Endothelial cell of umbilical vein (primary cell): ENCODE measurements around the gene DSEL. TPM values are rescaled to one million over a fixed set of nuclear protein-coding genes. Genes with fewer than 3 reads are reported as not detected.

ENCODE experiments used
- BruUV-seq: library from RNA; stranded (reverse); fragments of 400-500 nt; replicated peaks from 2 replicates; lab custom pipeline; 2021; lab: Mats Ljungman, UMichigan
- CTCF ChIA-PET: fragments of 300-600, 350-600 bp; sonication (Branson Sonifier 250); formaldehyde crosslinking; loops from one replicate; lab custom pipeline; 2021; ENCODE audit warnings: antibody characterized with exemption, inconsistent platforms; lab: Charles Lee
- POLR2A ChIA-PET: fragments of 300-600, 350-600 bp; sonication (Branson Sonifier 250); formaldehyde crosslinking; loops from one replicate; lab custom pipeline; 2021; ENCODE audit warnings: antibody characterized with exemption, inconsistent platforms; lab: Charles Lee
- DNase-seq: peaks from one replicate; pipeline ENCODE4 v3.0.0-alpha.2; 2011; ENCODE audit warnings: low read depth, low spot score
- FAIRE-seq: peaks from 2 replicates; lab custom pipeline; 2011; peaks lifted over from hg19 to GRCh38; lab: Jason Lieb, UNC
- H2AFZ ChIP-seq: 2 replicates; pipeline ENCODE4 v1.6.0; 2012; ENCODE audit warnings: low read depth, low read length, control low read depth, inconsistent platforms
- H3K27ac ChIP-seq: 2 replicates; pipeline ENCODE4 v1.5.1; 2011; ENCODE audit warnings: low read depth, mild to moderate bottlenecking, control low read depth, low read length, moderate library complexity; ENCODE audit not compliant: insufficient read depth
- H3K27me3 ChIP-seq, 2 experiments: 2 replicates each; pipeline versions ENCODE4 v1.6.0 to v1.6.1; 2011; ENCODE audit warnings: low read length in 2 of 2, mixed read lengths in 1 of 2; ENCODE audit not compliant: control insufficient read depth in 2 of 2, insufficient read depth in 2 of 2
- H3K36me3 ChIP-seq, 2 experiments: 2 replicates in 1 of 2; 3 replicates in 1 of 2; pipeline ENCODE4 v1.5.1; 2011; ENCODE audit warnings: low read length in 2 of 2, mild to moderate bottlenecking in 1 of 2, moderate library complexity in 1 of 2; ENCODE audit not compliant: control insufficient read depth in 2 of 2, insufficient read depth in 2 of 2; ENCODE audit errors: extremely low read depth in 1 of 2
- H3K4me1 ChIP-seq: 3 replicates; pipeline ENCODE4 v1.5.1; 2011; ENCODE audit warnings: mild to moderate bottlenecking, low read length; ENCODE audit not compliant: control insufficient read depth, insufficient read depth; ENCODE audit errors: extremely low read depth
- H3K4me2 ChIP-seq: 2 replicates; pipeline ENCODE4 v1.6.1; 2011; ENCODE audit warnings: low read length, control low read depth, mixed read lengths; ENCODE audit not compliant: insufficient read depth
- H3K4me3 ChIP-seq, 3 experiments: fragments of 200-600 bp in 1 of 3; sonication (generic), shearing (Covaris generic) in 1 of 3; replicated peaks in 1 of 3; 2 replicates each; pipeline ENCODE4 v1.5.1; 2011 to 2016; ENCODE audit warnings: control low read depth in 3 of 3, low read length in 3 of 3, mild to moderate bottlenecking in 2 of 3, inconsistent platforms in 1 of 3, low read depth in 1 of 3, moderate library complexity in 1 of 3; ENCODE audit not compliant: insufficient read depth in 1 of 3
- H3K79me2 ChIP-seq: 2 replicates; pipeline ENCODE4 v1.6.0; 2012; ENCODE audit warnings: low read length, inconsistent platforms; ENCODE audit not compliant: control insufficient read depth, insufficient read depth
- H3K9ac ChIP-seq: replicated peaks from 2 replicates; pipeline ENCODE3; 2011; ENCODE audit warnings: low read length, control low read depth; ENCODE audit not compliant: insufficient read depth; ENCODE audit errors: extremely low read depth
- H3K9me1 ChIP-seq: replicated peaks from 3 replicates; pipeline ENCODE4 v1.6.0; 2011; ENCODE audit warnings: mild to moderate bottlenecking, low read length; ENCODE audit not compliant: control insufficient read depth, insufficient read depth; ENCODE audit errors: extremely low read depth
- H3K9me3 ChIP-seq: replicated peaks from 2 replicates; pipeline ENCODE4 v1.5.1; 2012; ENCODE audit warnings: low read length, inconsistent platforms; ENCODE audit not compliant: control insufficient read depth, insufficient read depth
- H4K20me1 ChIP-seq: replicated peaks from 2 replicates; pipeline ENCODE3; 2011; ENCODE audit warnings: mild to moderate bottlenecking, low read length; ENCODE audit not compliant: control insufficient read depth, insufficient read depth; ENCODE audit errors: extremely low read depth
- CTCF ChIP-seq, 2 donors: IDR thresholded peaks; 1 replicate in 1 of 2; 2 replicates in 1 of 2; pipeline ENCODE4 v1.5.1; 2011; ENCODE audit warnings: low read length in 2 of 2, mild to moderate bottlenecking in 2 of 2, moderate library complexity in 2 of 2, control low read depth in 1 of 2, inconsistent platforms in 1 of 2, low read depth in 1 of 2; ENCODE audit not compliant: insufficient read depth in 1 of 2; ENCODE audit errors: extremely low read depth in 1 of 2
- EZH2 ChIP-seq: IDR thresholded peaks from 2 replicates; pipeline ENCODE4 v1.6.1; 2012; ENCODE audit warnings: borderline replicate concordance, low read depth, mild to moderate bottlenecking, moderate library complexity, low read length, inconsistent platforms; ENCODE audit not compliant: severe bottlenecking
- FOS ChIP-seq: IDR thresholded peaks from 2 replicates; pipeline ENCODE4 v1.6.1; 2011; ENCODE audit warnings: mild to moderate bottlenecking, low read length, moderate library complexity, borderline replicate concordance; ENCODE audit not compliant: insufficient read depth
- GATA2 ChIP-seq: IDR thresholded peaks from 2 replicates; pipeline ENCODE4 v1.7.0; 2011; ENCODE audit warnings: low read depth, mild to moderate bottlenecking, moderate library complexity, mixed read lengths, low read length; ENCODE audit not compliant: insufficient read length, insufficient read depth
- JUN ChIP-seq: IDR thresholded peaks from 2 replicates; pipeline ENCODE4 v1.6.1; 2011; ENCODE audit warnings: borderline replicate concordance, low read depth; ENCODE audit not compliant: insufficient read length, insufficient read depth
- MAX ChIP-seq: IDR thresholded peaks from 2 replicates; pipeline ENCODE4 v1.6.1; 2011; ENCODE audit not compliant: insufficient read depth, insufficient read length
- MYC ChIP-seq: IDR thresholded peaks from one replicate; pipeline ENCODE4 v1.6.1; 2011; ENCODE audit warnings: mild to moderate bottlenecking, low read depth, low read length
- POLR2A ChIP-seq: IDR thresholded peaks from 2 replicates; pipeline ENCODE4 v1.6.1; 2012; ENCODE audit warnings: low read depth, mild to moderate bottlenecking, control low read depth, low read length
- POLR2AphosphoS5 ChIP-seq: IDR thresholded peaks from 2 replicates; pipeline ENCODE4 v1.6.1; 2012; ENCODE audit warnings: low read depth, mild to moderate bottlenecking, control low read depth, low read length, moderate library complexity; ENCODE audit not compliant: insufficient read depth
- dilution Hi-C: fragments of 300-500 bp; cut with MboI; formaldehyde crosslinking; loops from one replicate; pipeline ENCODE4 v1.15.0; 2019; ENCODE audit warnings: low sequenced_read_pairs; ENCODE audit not compliant: extremely low pct_ligation_motif_present
- intact Hi-C: fragments of 100-400 bp; cut with micrococcal nuclease; formaldehyde crosslinking; loops from one replicate; pipeline ENCODE4 v1.10.0; 2022
- polyA plus RNA-seq, 4 experiments: library from polyadenylated mRNA; depleted of rRNA in 3 of 4; stranded (reverse) in 3 of 4; unstranded in 1 of 4; fragments of >200 nt; gene quantifications; 2 replicates each; pipeline versions ENCODE4 v1.2.1 to v1.2.3, GENCODE V29; 2011 to 2012; ENCODE audit warnings: missing spikeins in 1 of 4
- total RNA-seq: library from RNA; stranded (reverse); gene quantifications from 2 replicates; pipeline ENCODE4 v1.2.3, GENCODE V29; 2021

The DSEL gene
- total and polyA plus RNA-seq, 2 donors (not counting 3 experiments of a cell fraction or from before 2014, with no cell fraction given) = 2.0 to 4.5 TPM

- H3K27me3 ChIP-seq = no peaks in the 10 kb centered on the region
- intact Hi-C loops (no loop called here), dilution Hi-C loops (no loop called here)
- no peaks in the 10 kb centered on the region for H3K79me2 ChIP-seq
- no TSS peak for BruUV-seq
- no peak overlapping the region for H3K9ac ChIP-seq
- no peak overlapping the region for H2AFZ ChIP-seq
- H3K27ac ChIP-seq = no peak overlapping the region
- H3K9me1 ChIP-seq = no peaks in the 10 kb centered on the region
- no peak for TF ChIP-seq JUN
- TF ChIP-seq CTCF (IDR thresholded peaks at IDR 0.05; ENCODE audit: extremely low read depth in 1 of 2, insufficient read depth in 1 of 2, low read depth in 1 of 2, low read length in 2 of 2) = no peak
- TF ChIP-seq POLR2A = no peak
- no peak for TF ChIP-seq POLR2AphosphoS5
- TF ChIP-seq MAX = no peak
- no peak for TF ChIP-seq MYC
- TF ChIP-seq GATA2 = no peak
- TF ChIP-seq FOS = no peak
- no peak for TF ChIP-seq EZH2
- H4K20me1 ChIP-seq = no peaks in the 10 kb centered on the region
- H3K4me1 ChIP-seq = no peaks in the 10 kb centered on the region
- ChIA-PET CTCF (interaction anchor here (0.6 to 1.3 kb wide), 2 partner anchors 13 to 15 kb away, joined by 3 to 4 read pairs; no protein-coding TSS in a partner anchor), POLR2A (no interaction called here)
- FAIRE-seq (no peak), DNase-seq (no peak)
- no peaks in the 10 kb centered on the region for H3K9me3 ChIP-seq
- H3K36me3 ChIP-seq = no peaks in the 10 kb centered on the region
- H3K4me2 ChIP-seq = no peak overlapping the region
- no peak overlapping the region for H3K4me3 ChIP-seq
Observed at GRCh38 chr18:67500522-67501205, 15.9 kb downstream of the DSEL start.
